GM21528 (cell line): ENCODE measurements around the gene ACTL7B.
"Not testable (repeated sequence)": the region's sequence is repeated elsewhere in the genome, so short reads cannot be mapped to it uniquely, and the experiment has no call there.

Experiments used
- ATAC-seq: cut with Tn5 transposase; IDR thresholded peaks from one replicate; pipeline ENCODE4 v1.9.1; 2021; ENCODE audit warnings: mild to moderate bottlenecking, moderate library complexity; ENCODE audit not compliant: unreplicated experiment, low FRiP score

Gene ACTL7B

GRCh38 chr9:108848296-108848695 lies 7.5 kb downstream of the ACTL7B start:
- ATAC-seq, result not testable (repeated sequence)

- ATAC-seq, result no peak
Measured at GRCh38 chr9:108845947-108846346, 9.8 kb downstream of the ACTL7B start.

- no peak for ATAC-seq
Measured at GRCh38 chr9:108845507-108845906, 10.3 kb downstream of the ACTL7B start.

GRCh38 chr9:108844856-108845255 lies 10.9 kb downstream of the ACTL7B start:
- no peak for ATAC-seq

GRCh38 chr9:108844391-108844790 lies 11.4 kb downstream of the ACTL7B start:
- ATAC-seq, result no peak

GRCh38 chr9:108842610-108843295 lies 13.0 kb downstream of the ACTL7B start:
- no peak for ATAC-seq

GRCh38 chr9:108839561-108839960 lies 16.2 kb downstream of the ACTL7B start:
- ATAC-seq, result not testable (repeated sequence)

GRCh38 chr9:108838017-108838416 lies 17.8 kb downstream of the ACTL7B start:
- no peak for ATAC-seq

GRCh38 chr9:108837530-108837929 lies 18.3 kb downstream of the ACTL7B start:
- ATAC-seq, result no peak

- ATAC-seq, result no peak
Measured at GRCh38 chr9:108836781-108837180, 19.0 kb downstream of the ACTL7B start.

- ATAC-seq, result no peak
Measured at GRCh38 chr9:108836319-108836718, 19.5 kb downstream of the ACTL7B start.

GRCh38 chr9:108835831-108836230 lies 20.0 kb downstream of the ACTL7B start:
- no peak for ATAC-seq

- no peak for ATAC-seq
Measured at GRCh38 chr9:108834959-108835665, 20.7 kb downstream of the ACTL7B start.

- no peak for ATAC-seq
Measured at GRCh38 chr9:108832179-108832500, 23.6 kb downstream of the ACTL7B start.

GRCh38 chr9:108831496-108832178 lies 24.1 kb downstream of the ACTL7B start:
- ATAC-seq, result no peak

- ATAC-seq, result no peak
Measured at GRCh38 chr9:108830272-108830671, 25.5 kb downstream of the ACTL7B start.

GRCh38 chr9:108823829-108824228 lies 32.0 kb downstream of the ACTL7B start:
- no peak for ATAC-seq

GRCh38 chr9:108816037-108816436 lies 39.7 kb downstream of the ACTL7B start:
- ATAC-seq, result no peak

GRCh38 chr9:108815156-108815555 lies 40.6 kb downstream of the ACTL7B start:
- ATAC-seq, result no peak

GRCh38 chr9:108813951-108814601 lies 41.7 kb downstream of the ACTL7B start:
- no peak for ATAC-seq

- ATAC-seq, result no peak
Measured at GRCh38 chr9:108812396-108813025, 43.3 kb downstream of the ACTL7B start.
